K562 (cell line): ENCODE measurements around the gene PDE2A. TPM values are rescaled to one million over a fixed set of nuclear protein-coding genes. Genes with fewer than 3 reads are reported as not detected.
A peak's percentile ranks its signal among the peaks of the same experiment; 100 is the strongest.

Experiments used
- BDP1 ChIP-seq: IDR thresholded peaks from 3 replicates; pipeline ENCODE4 v1.6.1; 2011; ENCODE audit not compliant: insufficient read length, insufficient read depth
- DDX20 ChIP-seq: fragments of 450-650 bp; IDR thresholded peaks from 2 replicates; pipeline ENCODE4 v1.6.1; 2016; ENCODE audit warnings: missing genetic modification characterization, low read depth, mild to moderate bottlenecking, missing compliant biosample characterization, moderate library complexity
- E2F4 ChIP-seq: sonication (generic); formaldehyde crosslinking; IDR thresholded peaks from 2 replicates; pipeline ENCODE4 v1.8.0; 2022; ENCODE audit warnings: mild to moderate bottlenecking, low read depth, missing genetic modification reagents
- ETV1 ChIP-seq: fragments of 450-650 bp; conservative IDR thresholded peaks from 2 replicates; pipeline ENCODE4 v1.6.1; 2016; ENCODE audit warnings: missing genetic modification characterization, control low read depth, low read depth, missing compliant biosample characterization
- HMBOX1 ChIP-seq: sonication (generic); IDR thresholded peaks from 2 replicates; pipeline ENCODE4 v1.6.1; 2016
- MTA3 ChIP-seq: fragments of 450-650 bp; formaldehyde crosslinking; IDR thresholded peaks from 2 replicates; pipeline ENCODE4 v1.6.1; 2017; ENCODE audit warnings: mild to moderate bottlenecking, borderline replicate concordance
- NR2C1 ChIP-seq, 2 experiments: fragments of 450-650 bp; IDR thresholded peaks; 2 replicates each; pipeline ENCODE4 v1.6.1; 2017; ENCODE audit warnings: mild to moderate bottlenecking in 2 of 2, antibody characterized with exemption in 1 of 2, inconsistent platforms in 1 of 2, missing compliant biosample characterization in 1 of 2, missing genetic modification characterization in 1 of 2
- NR4A1 ChIP-seq, 2 experiments: fragments of 250-450 bp in 1 of 2; fragments of 450-650 bp in 1 of 2; sonication (Bioruptor Pico) in 1 of 2; IDR thresholded peaks; 2 replicates each; pipeline versions ENCODE4 v1.4.0 to v1.6.1; 2016 to 2020; ENCODE audit warnings: mild to moderate bottlenecking in 2 of 2, missing compliant biosample characterization in 1 of 2, missing genetic modification characterization in 1 of 2, moderate library complexity in 1 of 2
- PATZ1 ChIP-seq: fragments of 250-450 bp; sonication (Bioruptor Pico); IDR thresholded peaks from 2 replicates; pipeline ENCODE4 v1.5.0; 2020; ENCODE audit warnings: mild to moderate bottlenecking, borderline replicate concordance
- SREBF1 ChIP-seq: fragments of 150-350 bp; IDR thresholded peaks from 2 replicates; pipeline ENCODE4 v1.6.1; 2014; ENCODE audit warnings: antibody characterized with exemption, low read depth, low read length, borderline replicate concordance
- TBL1XR1 ChIP-seq, 2 experiments: IDR thresholded peaks; 2 replicates each; pipeline ENCODE4 v1.6.1; 2012; ENCODE audit warnings: improper control_type of control experiment in 2 of 2, low read length in 2 of 2, mild to moderate bottlenecking in 1 of 2
- ZNF232 ChIP-seq: sonication (generic); formaldehyde crosslinking; IDR thresholded peaks from 2 replicates; pipeline ENCODE4 v1.8.0; 2022; ENCODE audit warnings: mild to moderate bottlenecking, missing genetic modification reagents
- ZNF316 ChIP-seq: fragments of 450-650 bp; IDR thresholded peaks from 2 replicates; pipeline ENCODE4 v1.6.1; 2016
- ZNF740 ChIP-seq, 3 experiments: fragments of 200-800 bp in 1 of 3; sonication (Bioruptor generic) in 1 of 3; sonication (generic) in 1 of 3; formaldehyde crosslinking in 1 of 3; IDR thresholded peaks; 2 replicates each; pipeline versions ENCODE4 v1.6.1 to v1.8.0; 2016 to 2022; ENCODE audit warnings: mild to moderate bottlenecking in 2 of 3, missing compliant biosample characterization in 2 of 3, missing genetic modification characterization in 2 of 3, missing genetic modification reagents in 1 of 3
- ZNF77 ChIP-seq: fragments of 250-450 bp; sonication (Bioruptor Pico); IDR thresholded peaks from 2 replicates; pipeline ENCODE4 v1.5.0; 2020
- polyA plus RNA-seq, 8 experiments: library from polyadenylated mRNA; depleted of rRNA in 4 of 8; stranded (reverse) in 5 of 8; unstranded in 3 of 8; fragments of >200 nt; fragmentation: Nextera tagmentation in 2 of 8; fragmentation: Illumina TruSeq in 1 of 8; extraction: Ambion mirVana in 2 of 8; extraction: Trizol in 1 of 8; gene quantifications; 2 replicates each; pipeline versions ENCODE4 v1.2.1 to v1.2.3, GENCODE V29; 2011 to 2014; ENCODE audit warnings: inconsistent platforms in 1 of 8, missing spikeins in 1 of 8
- total RNA-seq, 7 experiments: library from RNA; depleted of rRNA in 6 of 7; stranded (reverse); fragments of >200 nt in 6 of 7; fragmentation: Illumina TruSeq in 2 of 7; extraction: Trizol in 2 of 7; gene quantifications; 2 replicates each; pipeline versions ENCODE4 v1.2.1 to v1.2.3, GENCODE V29; 2011 to 2021; ENCODE audit warnings: low replicate concordance in 1 of 7

The PDE2A gene
- total and polyA plus RNA-seq, 9 of the 15 experiments (the other 6 are each of a cell fraction or from before 2014, with no cell fraction given), result 0.07 to 15.2 (median 1.6) TPM; not detected in 1

- TF ChIP-seq ZNF740 (CRISPR knock-in tag; IDR thresholded peaks at IDR 0.05) (no peak), ZNF740 (tag; IDR thresholded peaks at IDR 0.05) (no peak), ZNF316 (no peak), PATZ1 (CRISPR knock-in tag) (no peak), TBL1XR1 (IDR thresholded peaks at IDR 0.05; ENCODE audit: low read length in 2 of 2) (no peak), ZNF77 (CRISPR knock-in tag) (no peak), NR2C1 (IDR thresholded peaks at IDR 0.05) (no peak; the same call in 1 of the 2 replicates), NR2C1 (tag; IDR thresholded peaks at IDR 0.05) (peak; percentile 81), E2F4 (CRISPR knock-in tag) (no peak), ZNF232 (no peak), MTA3 (no peak), DDX20 (no peak), ETV1 (peak; percentile 87), NR4A1 (CRISPR knock-in tag; IDR thresholded peaks at IDR 0.05) (no peak), NR4A1 (tag; IDR thresholded peaks at IDR 0.05) (no peak), SREBF1 (no peak), BDP1 (no peak), HMBOX1 (no peak)
Observed at GRCh38 chr11:72631806-72632731, 42.2 kb downstream of the PDE2A start (continued).
